K562 (cell line): ENCODE measurements around the gene EME1. TPM values are rescaled to one million over a fixed set of nuclear protein-coding genes. Genes with fewer than 3 reads are reported as not detected.
A peak's percentile ranks its signal among the peaks of the same experiment; 100 is the strongest.

ENCODE experiments used
- GABPA ChIP-seq: fragments of 200-800 bp; sonication (Bioruptor generic); conservative IDR thresholded peaks from 2 replicates; pipeline ENCODE4 v1.6.1; 2016; ENCODE audit warnings: low read depth, missing genetic modification characterization, missing compliant biosample characterization
- L3MBTL2 ChIP-seq: fragments of 450-650 bp; IDR thresholded peaks from 2 replicates; pipeline ENCODE4 v1.6.1; 2016; ENCODE audit warnings: mild to moderate bottlenecking, moderate library complexity
- MCM7 ChIP-seq, 2 experiments: fragments of 450-650 bp; IDR thresholded peaks; 2 replicates each; pipeline ENCODE4 v1.6.1; 2016 to 2018
- PTBP1 ChIP-seq: fragments of 200-400 bp; formaldehyde crosslinking; IDR thresholded peaks from 2 replicates; pipeline ENCODE4 v1.6.1; 2017; ENCODE audit warnings: low read depth, low read length
- PTTG1 ChIP-seq: fragments of 450-650 bp; IDR thresholded peaks from 2 replicates; pipeline ENCODE4 v1.6.1; 2016; ENCODE audit warnings: low read depth, mild to moderate bottlenecking, missing genetic modification characterization, missing compliant biosample characterization
- SPI1 ChIP-seq: IDR thresholded peaks from 2 replicates; pipeline ENCODE4 v1.6.1; 2011; ENCODE audit warnings: low read depth, low read length, control low read depth, borderline replicate concordance
- TEAD2 ChIP-seq: fragments of 450-650 bp; IDR thresholded peaks from 2 replicates; pipeline ENCODE4 v1.6.1; 2016; ENCODE audit warnings: missing genetic modification characterization, control low read depth, missing compliant biosample characterization
- ZBTB1 ChIP-seq: sonication (generic); formaldehyde crosslinking; IDR thresholded peaks from 2 replicates; pipeline ENCODE4 v1.8.1; 2023; ENCODE audit warnings: missing genetic modification reagents, low read depth, mild to moderate bottlenecking, borderline replicate concordance
- ZNF282 ChIP-seq: sonication (generic); formaldehyde crosslinking; IDR thresholded peaks from 2 replicates; pipeline ENCODE4 v1.8.1; 2023; ENCODE audit warnings: missing genetic modification reagents
- ZNF444 ChIP-seq: fragments of 250-450 bp; sonication (Bioruptor Pico); IDR thresholded peaks from 2 replicates; pipeline ENCODE4 v1.4.0; 2020; ENCODE audit warnings: mild to moderate bottlenecking, moderate library complexity
- ZNF668 ChIP-seq: fragments of 250-450 bp; sonication (Bioruptor Pico); IDR thresholded peaks from 2 replicates; pipeline ENCODE4 v1.8.0; 2022; ENCODE audit warnings: mild to moderate bottlenecking, inconsistent platforms
- ZNF717 ChIP-seq: fragments of 250-450 bp; sonication (Bioruptor Pico); IDR thresholded peaks from 2 replicates; pipeline ENCODE4 v1.5.0; 2021
- polyA plus RNA-seq, 8 experiments: library from polyadenylated mRNA; depleted of rRNA in 4 of 8; stranded (reverse) in 5 of 8; unstranded in 3 of 8; fragments of >200 nt; fragmentation: Nextera tagmentation in 2 of 8; fragmentation: Illumina TruSeq in 1 of 8; extraction: Ambion mirVana in 2 of 8; extraction: Trizol in 1 of 8; gene quantifications; 2 replicates each; pipeline versions ENCODE4 v1.2.1 to v1.2.3, GENCODE V29; 2011 to 2014; ENCODE audit warnings: inconsistent platforms in 1 of 8, missing spikeins in 1 of 8
- total RNA-seq, 7 experiments: library from RNA; depleted of rRNA in 6 of 7; stranded (reverse); fragments of >200 nt in 6 of 7; fragmentation: Illumina TruSeq in 2 of 7; extraction: Trizol in 2 of 7; gene quantifications; 2 replicates each; pipeline versions ENCODE4 v1.2.1 to v1.2.3, GENCODE V29; 2011 to 2021; ENCODE audit warnings: low replicate concordance in 1 of 7
- TF ChIP-seq, protein P1 (sequence below): fragments of 450-650 bp; IDR thresholded peaks from 2 replicates; pipeline ENCODE4 v1.6.1; 2017; ENCODE audit warnings: antibody characterized with exemption
- TF ChIP-seq, protein P2 (sequence below), 2 experiments: fragments of 450-650 bp; IDR thresholded peaks; 2 replicates each; pipeline ENCODE4 v1.6.1; 2018; ENCODE audit warnings: mild to moderate bottlenecking in 2 of 2, low read depth in 1 of 2; ENCODE audit not compliant: partially characterized antibody in 2 of 2
- TF ChIP-seq, protein P3 (sequence below): fragments of 150-350 bp; IDR thresholded peaks from 2 replicates; pipeline ENCODE4 v1.6.1; 2014; ENCODE audit warnings: low read depth, mild to moderate bottlenecking, low read length, borderline replicate concordance
- TF ChIP-seq, protein P4 (sequence below), 2 experiments: IDR thresholded peaks; 2 replicates each; pipeline ENCODE4 v1.6.1; 2011; ENCODE audit warnings: borderline replicate concordance in 1 of 2, control low read depth in 1 of 2, low read depth in 1 of 2, low read length in 1 of 2, mild to moderate bottlenecking in 1 of 2, mixed read lengths in 1 of 2, moderate library complexity in 1 of 2; ENCODE audit not compliant: insufficient read depth in 1 of 2, insufficient read length in 1 of 2, poor library complexity in 1 of 2, severe bottlenecking in 1 of 2; ENCODE audit errors: extremely low read depth in 1 of 2

Gene EME1
- total and polyA plus RNA-seq, 9 of the 15 experiments (the other 6 are each of a cell fraction or from before 2014, with no cell fraction given) = 14.6 to 44.1 (median 24.0) TPM

DNA sequence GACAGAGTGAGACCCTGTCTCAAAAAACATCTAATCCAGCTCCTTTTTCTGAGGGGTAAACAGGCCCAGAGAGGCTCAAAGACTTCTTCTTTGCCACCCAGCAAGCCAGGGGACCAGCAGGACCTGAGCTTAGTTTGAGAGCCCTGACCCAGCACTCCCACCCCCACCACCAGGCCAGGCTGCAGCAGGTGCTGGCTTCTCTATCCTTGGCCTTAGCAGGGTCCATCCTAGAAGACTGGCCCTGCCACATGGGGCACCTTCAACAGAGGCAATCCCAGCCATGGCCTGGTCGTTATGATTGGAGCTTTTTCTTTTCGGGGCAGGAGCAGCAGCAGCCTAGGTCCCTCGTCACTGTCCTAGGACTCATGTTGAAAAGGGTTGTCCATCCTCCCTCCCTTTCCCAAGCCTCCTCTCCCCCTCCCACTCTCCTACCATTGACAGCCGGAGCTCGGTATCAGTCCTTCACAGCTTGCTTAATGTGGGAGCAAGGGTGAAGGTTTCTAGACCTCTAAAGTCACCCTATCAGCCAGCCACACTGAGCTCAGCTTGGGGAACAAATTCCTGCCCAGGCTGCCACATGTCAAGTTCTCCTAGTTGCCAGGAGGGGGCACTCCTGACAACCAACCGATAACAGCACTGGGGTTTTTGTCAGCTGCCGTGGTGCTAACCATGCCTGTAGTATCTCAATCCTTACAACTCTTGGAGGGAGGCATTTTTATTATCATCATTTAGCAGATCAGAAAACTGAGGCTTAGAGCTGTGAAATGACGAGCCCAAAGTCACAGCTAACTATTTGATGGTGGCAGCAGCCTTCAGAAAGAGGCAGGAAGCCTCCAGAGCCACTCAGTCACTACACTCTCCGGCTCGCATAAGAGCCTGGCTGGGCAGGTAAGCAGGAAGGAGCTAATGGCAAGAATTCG, 11.2 kb upstream of the EME1 start (continued):
- TF ChIP-seq, protein P1, sequence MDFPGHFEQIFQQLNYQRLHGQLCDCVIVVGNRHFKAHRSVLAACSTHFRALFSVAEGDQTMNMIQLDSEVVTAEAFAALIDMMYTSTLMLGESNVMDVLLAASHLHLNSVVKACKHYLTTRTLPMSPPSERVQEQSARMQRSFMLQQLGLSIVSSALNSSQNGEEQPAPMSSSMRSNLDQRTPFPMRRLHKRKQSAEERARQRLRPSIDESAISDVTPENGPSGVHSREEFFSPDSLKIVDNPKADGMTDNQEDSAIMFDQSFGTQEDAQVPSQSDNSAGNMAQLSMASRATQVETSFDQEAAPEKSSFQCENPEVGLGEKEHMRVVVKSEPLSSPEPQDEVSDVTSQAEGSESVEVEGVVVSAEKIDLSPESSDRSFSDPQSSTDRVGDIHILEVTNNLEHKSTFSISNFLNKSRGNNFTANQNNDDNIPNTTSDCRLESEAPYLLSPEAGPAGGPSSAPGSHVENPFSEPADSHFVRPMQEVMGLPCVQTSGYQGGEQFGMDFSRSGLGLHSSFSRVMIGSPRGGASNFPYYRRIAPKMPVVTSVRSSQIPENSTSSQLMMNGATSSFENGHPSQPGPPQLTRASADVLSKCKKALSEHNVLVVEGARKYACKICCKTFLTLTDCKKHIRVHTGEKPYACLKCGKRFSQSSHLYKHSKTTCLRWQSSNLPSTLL = no peak
- TF ChIP-seq MCM7 (IDR thresholded peaks at IDR 0.05) = no peak
- TF ChIP-seq ZNF717 (CRISPR knock-in tag) = no peak
- TF ChIP-seq, protein P2, sequence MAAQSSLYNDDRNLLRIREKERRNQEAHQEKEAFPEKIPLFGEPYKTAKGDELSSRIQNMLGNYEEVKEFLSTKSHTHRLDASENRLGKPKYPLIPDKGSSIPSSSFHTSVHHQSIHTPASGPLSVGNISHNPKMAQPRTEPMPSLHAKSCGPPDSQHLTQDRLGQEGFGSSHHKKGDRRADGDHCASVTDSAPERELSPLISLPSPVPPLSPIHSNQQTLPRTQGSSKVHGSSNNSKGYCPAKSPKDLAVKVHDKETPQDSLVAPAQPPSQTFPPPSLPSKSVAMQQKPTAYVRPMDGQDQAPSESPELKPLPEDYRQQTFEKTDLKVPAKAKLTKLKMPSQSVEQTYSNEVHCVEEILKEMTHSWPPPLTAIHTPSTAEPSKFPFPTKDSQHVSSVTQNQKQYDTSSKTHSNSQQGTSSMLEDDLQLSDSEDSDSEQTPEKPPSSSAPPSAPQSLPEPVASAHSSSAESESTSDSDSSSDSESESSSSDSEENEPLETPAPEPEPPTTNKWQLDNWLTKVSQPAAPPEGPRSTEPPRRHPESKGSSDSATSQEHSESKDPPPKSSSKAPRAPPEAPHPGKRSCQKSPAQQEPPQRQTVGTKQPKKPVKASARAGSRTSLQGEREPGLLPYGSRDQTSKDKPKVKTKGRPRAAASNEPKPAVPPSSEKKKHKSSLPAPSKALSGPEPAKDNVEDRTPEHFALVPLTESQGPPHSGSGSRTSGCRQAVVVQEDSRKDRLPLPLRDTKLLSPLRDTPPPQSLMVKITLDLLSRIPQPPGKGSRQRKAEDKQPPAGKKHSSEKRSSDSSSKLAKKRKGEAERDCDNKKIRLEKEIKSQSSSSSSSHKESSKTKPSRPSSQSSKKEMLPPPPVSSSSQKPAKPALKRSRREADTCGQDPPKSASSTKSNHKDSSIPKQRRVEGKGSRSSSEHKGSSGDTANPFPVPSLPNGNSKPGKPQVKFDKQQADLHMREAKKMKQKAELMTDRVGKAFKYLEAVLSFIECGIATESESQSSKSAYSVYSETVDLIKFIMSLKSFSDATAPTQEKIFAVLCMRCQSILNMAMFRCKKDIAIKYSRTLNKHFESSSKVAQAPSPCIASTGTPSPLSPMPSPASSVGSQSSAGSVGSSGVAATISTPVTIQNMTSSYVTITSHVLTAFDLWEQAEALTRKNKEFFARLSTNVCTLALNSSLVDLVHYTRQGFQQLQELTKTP (IDR thresholded peaks at IDR 0.05; ENCODE audit: low read depth in 1 of 2, partially characterized antibody in 2 of 2) = peak in 1 of 2 experiments; percentile 63
- TF ChIP-seq ZBTB1 (CRISPR knock-in tag) = no peak
- TF ChIP-seq GABPA (tag) = no peak
- TF ChIP-seq ZNF282 (CRISPR knock-in tag) = no peak
- TF ChIP-seq PTBP1 = no peak
- TF ChIP-seq, protein P3, sequence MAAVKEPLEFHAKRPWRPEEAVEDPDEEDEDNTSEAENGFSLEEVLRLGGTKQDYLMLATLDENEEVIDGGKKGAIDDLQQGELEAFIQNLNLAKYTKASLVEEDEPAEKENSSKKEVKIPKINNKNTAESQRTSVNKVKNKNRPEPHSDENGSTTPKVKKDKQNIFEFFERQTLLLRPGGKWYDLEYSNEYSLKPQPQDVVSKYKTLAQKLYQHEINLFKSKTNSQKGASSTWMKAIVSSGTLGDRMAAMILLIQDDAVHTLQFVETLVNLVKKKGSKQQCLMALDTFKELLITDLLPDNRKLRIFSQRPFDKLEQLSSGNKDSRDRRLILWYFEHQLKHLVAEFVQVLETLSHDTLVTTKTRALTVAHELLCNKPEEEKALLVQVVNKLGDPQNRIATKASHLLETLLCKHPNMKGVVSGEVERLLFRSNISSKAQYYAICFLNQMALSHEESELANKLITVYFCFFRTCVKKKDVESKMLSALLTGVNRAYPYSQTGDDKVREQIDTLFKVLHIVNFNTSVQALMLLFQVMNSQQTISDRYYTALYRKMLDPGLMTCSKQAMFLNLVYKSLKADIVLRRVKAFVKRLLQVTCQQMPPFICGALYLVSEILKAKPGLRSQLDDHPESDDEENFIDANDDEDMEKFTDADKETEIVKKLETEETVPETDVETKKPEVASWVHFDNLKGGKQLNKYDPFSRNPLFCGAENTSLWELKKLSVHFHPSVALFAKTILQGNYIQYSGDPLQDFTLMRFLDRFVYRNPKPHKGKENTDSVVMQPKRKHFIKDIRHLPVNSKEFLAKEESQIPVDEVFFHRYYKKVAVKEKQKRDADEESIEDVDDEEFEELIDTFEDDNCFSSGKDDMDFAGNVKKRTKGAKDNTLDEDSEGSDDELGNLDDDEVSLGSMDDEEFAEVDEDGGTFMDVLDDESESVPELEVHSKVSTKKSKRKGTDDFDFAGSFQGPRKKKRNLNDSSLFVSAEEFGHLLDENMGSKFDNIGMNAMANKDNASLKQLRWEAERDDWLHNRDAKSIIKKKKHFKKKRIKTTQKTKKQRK = no peak
- TF ChIP-seq, protein P4, sequence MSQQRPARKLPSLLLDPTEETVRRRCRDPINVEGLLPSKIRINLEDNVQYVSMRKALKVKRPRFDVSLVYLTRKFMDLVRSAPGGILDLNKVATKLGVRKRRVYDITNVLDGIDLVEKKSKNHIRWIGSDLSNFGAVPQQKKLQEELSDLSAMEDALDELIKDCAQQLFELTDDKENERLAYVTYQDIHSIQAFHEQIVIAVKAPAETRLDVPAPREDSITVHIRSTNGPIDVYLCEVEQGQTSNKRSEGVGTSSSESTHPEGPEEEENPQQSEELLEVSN (IDR thresholded peaks at IDR 0.05; ENCODE audit: borderline replicate concordance in 1 of 2, extremely low read depth in 1 of 2, insufficient read depth in 1 of 2, insufficient read length in 1 of 2, low read depth in 1 of 2, low read length in 1 of 2, poor library complexity in 1 of 2, severe bottlenecking in 1 of 2) = peak in 1 of 2 experiments; percentile 20
- no peak for TF ChIP-seq PTTG1
- TF ChIP-seq TEAD2 (tag) = no peak
- peak; percentile 82 for TF ChIP-seq ZNF444 (CRISPR knock-in tag)
- no peak for TF ChIP-seq SPI1
- no peak for TF ChIP-seq ZNF668
- TF ChIP-seq L3MBTL2 = peak; percentile 59
